ENCODE measurements around the gene COPB1.

GRCh38 chr11:14408612-14409011 is 91.0 kb downstream of the COPB1 start:
- TF ChIP-seq CTCF (IDR thresholded peaks at IDR 0.05 in 4 of 5, conservative IDR thresholded peaks at IDR 0.05 in 1 of 5) (no peak), POLR2A (IDR thresholded peaks at IDR 0.05) (no peak)
